ENCODE data around the gene SAE1. TPM values are rescaled to one million over a fixed set of nuclear protein-coding genes. Genes with fewer than 3 reads are reported as not detected.

SAE1 gene
- total RNA-seq, 1 experiment from 2014 or later = 148 TPM

- POLR2A ChIA-PET (ENCODE audit: unreplicated experiment) = no interaction called here
- DNase-seq = peak; percentile 14 to 35
- BruUV-seq (replicated peaks) = TSS peak; percentile 21
- no peaks in the 10 kb centered on the region for H3K9me3 ChIP-seq (ENCODE audit: insufficient read depth, low read depth)
- no peak overlapping the region for H2AFZ ChIP-seq
- peaks cover 60% of the 10 kb centered on the region for H3F3A ChIP-seq (ENCODE audit: insufficient read depth, low read depth)
- peaks cover 18% of the 10 kb centered on the region for H3K79me2 ChIP-seq (ENCODE audit: low read depth)
- no peaks in the 10 kb centered on the region for H3K27me3 ChIP-seq (ENCODE audit: insufficient read depth, low read depth)
- peaks cover 18% of the 10 kb centered on the region for H4K20me1 ChIP-seq (ENCODE audit: insufficient read depth)
- H3K36me3 ChIP-seq (ENCODE audit: low read depth) = no peaks in the 10 kb centered on the region
- peak overlapping the region; percentile 90 for H3K4me2 ChIP-seq
- CTCF ChIA-PET = no interaction called here
- intact Hi-C loops (cut with micrococcal nuclease; ENCODE audit: unreplicated experiment) = loop anchor here (2.0 kb wide), 1 partner anchor 371 kb away; no protein-coding TSS in a partner anchor
- no peak overlapping the region for H3K27ac ChIP-seq
- H3K4me3 ChIP-seq = peak overlapping the region; percentile 99
- TF ChIP-seq CTCF (conservative IDR thresholded peaks at IDR 0.05) (no peak), EZH2 (IDR thresholded peaks at IDR 0.05; ENCODE audit: low read depth) (no peak)
- H3K4me1 ChIP-seq (replicated peaks; ENCODE audit: insufficient read depth) = peaks cover 57% of the 10 kb centered on the region
- H3K9me2 ChIP-seq (ENCODE audit: insufficient read depth) = no peaks in the 10 kb centered on the region
Observed at GRCh38 chr19:47229676-47230053, 99.0 kb downstream of the SAE1 start.

- CTCF ChIA-PET = no interaction called here
- intact Hi-C loops (cut with micrococcal nuclease; ENCODE audit: unreplicated experiment) = no loop called here
Observed at GRCh38 chr19:47230054-47230920, 99.7 kb downstream of the SAE1 start.

GRCh38 chr19:47230921-47231214 lies 100.2 kb downstream of the SAE1 start, which contains the start of gene BBC3:
TSS of gene BBC3 (minus strand) at chr19:47231199. CDS start at chr19:47228431, 2,768 bp downstream.
- H2AFZ ChIP-seq = peak within 1 kb of the TSS; percentile 87
- 0 out of 2 replicates have a peak within 1 kb of the TSS, but pooled peaks have one; percentile 68 for H3K27ac ChIP-seq
- CTCF ChIA-PET = no interaction called here

More at GRCh38 chr19:47230054-47230920, 99.7 kb downstream of the SAE1 start:
- TF ChIP-seq EZH2 (IDR thresholded peaks at IDR 0.05; ENCODE audit: low read depth) (no peak), CTCF (conservative IDR thresholded peaks at IDR 0.05) (peak; percentile 82)
- POLR2A ChIA-PET (ENCODE audit: unreplicated experiment) = no interaction called here
- Histone ChIP-seq H3K9me2 (ENCODE audit: insufficient read depth) (no peaks in the 10 kb centered on the region), H2AFZ (peak overlapping the region; percentile 87), H3K9me3 (ENCODE audit: insufficient read depth, low read depth) (no peaks in the 10 kb centered on the region), H3K27ac (0 out of 2 replicates have a peak overlapping the region, but pooled peaks have one; percentile 38), H3K4me3 (peak overlapping the region; percentile 99), H3K4me1 (replicated peaks; ENCODE audit: insufficient read depth) (peaks cover 57% of the 10 kb centered on the region), H4K20me1 (ENCODE audit: insufficient read depth) (peaks cover 18% of the 10 kb centered on the region), H3F3A (ENCODE audit: insufficient read depth, low read depth) (peaks cover 59% of the 10 kb centered on the region), H3K36me3 (ENCODE audit: low read depth) (no peaks in the 10 kb centered on the region), H3K79me2 (ENCODE audit: low read depth) (peaks cover 18% of the 10 kb centered on the region), H3K4me2 (peak overlapping the region; percentile 90), H3K27me3 (ENCODE audit: insufficient read depth, low read depth) (no peaks in the 10 kb centered on the region)
- peak in 1 of 2 experiments; percentile 78 for DNase-seq
- BruUV-seq (replicated peaks) = no TSS peak

More at GRCh38 chr19:47230921-47231214, 100.2 kb downstream of the SAE1 start, which contains the start of gene BBC3:
- Histone ChIP-seq H3K27me3 (ENCODE audit: insufficient read depth, low read depth) (no peaks in the 10 kb centered on the region), H3K4me2 (peak within 1 kb of the TSS; percentile 93), H3K9me2 (ENCODE audit: insufficient read depth) (no peaks in the 10 kb centered on the region), H4K20me1 (ENCODE audit: insufficient read depth) (peaks cover 18% of the 10 kb centered on the region), H3K79me2 (ENCODE audit: low read depth) (peaks cover 18% of the 10 kb centered on the region), H3K4me3 (peak within 1 kb of the TSS; percentile 99), H3F3A (ENCODE audit: insufficient read depth, low read depth) (peaks cover 57% of the 10 kb centered on the region), H3K9me3 (ENCODE audit: insufficient read depth, low read depth) (no peaks in the 10 kb centered on the region), H3K36me3 (ENCODE audit: low read depth) (no peaks in the 10 kb centered on the region), H3K4me1 (replicated peaks; ENCODE audit: insufficient read depth) (peaks cover 52% of the 10 kb centered on the region)
- TF ChIP-seq EZH2 (IDR thresholded peaks at IDR 0.05; ENCODE audit: low read depth) (no peak), CTCF (conservative IDR thresholded peaks at IDR 0.05) (no peak)
- POLR2A ChIA-PET (ENCODE audit: unreplicated experiment) = no interaction called here
- intact Hi-C loops (cut with micrococcal nuclease; ENCODE audit: unreplicated experiment) = no loop called here
- DNase-seq = no peak
- BruUV-seq (replicated peaks) = no TSS peak

All from PC-9 (cell line).